Astrocyte of the cerebellum (primary cell): ENCODE data around the gene SPC25.
"Not testable (repeated sequence)": the region's sequence is repeated elsewhere in the genome, so short reads cannot be mapped to it uniquely, and the experiment has no call there.

Experiments
- DNase-seq: peaks from one replicate; pipeline ENCODE4 v3.0.0-alpha.2; 2011; ENCODE audit warnings: low read depth
- H3K4me3 ChIP-seq: 2 replicates; pipeline ENCODE4 v1.5.1; 2011; ENCODE audit warnings: mild to moderate bottlenecking, low read depth, low read length, moderate library complexity
- in situ Hi-C: cut with HindIII; loops from 2 replicates; pipeline ENCODE4 v1.10.0; 2017; ENCODE audit warnings: low sequenced_read_pairs
- TF ChIP-seq, protein P1 (sequence below): IDR thresholded peaks from 2 replicates; pipeline ENCODE4 v1.5.1; 2012; ENCODE audit warnings: low read length, low read depth, moderate library complexity, mild to moderate bottlenecking; ENCODE audit errors: missing control alignments

Gene SPC25

GRCh38 chr2:168890006-168890782 lies at the start of gene SPC25:
Gene SPC25, minus strand, starts transcription at chr2:168890430. Its CDS starts 911 bp downstream, at chr2:168889519.
- TF ChIP-seq, protein P1, sequence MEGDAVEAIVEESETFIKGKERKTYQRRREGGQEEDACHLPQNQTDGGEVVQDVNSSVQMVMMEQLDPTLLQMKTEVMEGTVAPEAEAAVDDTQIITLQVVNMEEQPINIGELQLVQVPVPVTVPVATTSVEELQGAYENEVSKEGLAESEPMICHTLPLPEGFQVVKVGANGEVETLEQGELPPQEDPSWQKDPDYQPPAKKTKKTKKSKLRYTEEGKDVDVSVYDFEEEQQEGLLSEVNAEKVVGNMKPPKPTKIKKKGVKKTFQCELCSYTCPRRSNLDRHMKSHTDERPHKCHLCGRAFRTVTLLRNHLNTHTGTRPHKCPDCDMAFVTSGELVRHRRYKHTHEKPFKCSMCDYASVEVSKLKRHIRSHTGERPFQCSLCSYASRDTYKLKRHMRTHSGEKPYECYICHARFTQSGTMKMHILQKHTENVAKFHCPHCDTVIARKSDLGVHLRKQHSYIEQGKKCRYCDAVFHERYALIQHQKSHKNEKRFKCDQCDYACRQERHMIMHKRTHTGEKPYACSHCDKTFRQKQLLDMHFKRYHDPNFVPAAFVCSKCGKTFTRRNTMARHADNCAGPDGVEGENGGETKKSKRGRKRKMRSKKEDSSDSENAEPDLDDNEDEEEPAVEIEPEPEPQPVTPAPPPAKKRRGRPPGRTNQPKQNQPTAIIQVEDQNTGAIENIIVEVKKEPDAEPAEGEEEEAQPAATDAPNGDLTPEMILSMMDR, result no peak
- peak; percentile 75 for DNase-seq
- peak within 1 kb of the TSS; percentile 71 for H3K4me3 ChIP-seq
- in situ Hi-C loops, result no loop called here

DNA sequence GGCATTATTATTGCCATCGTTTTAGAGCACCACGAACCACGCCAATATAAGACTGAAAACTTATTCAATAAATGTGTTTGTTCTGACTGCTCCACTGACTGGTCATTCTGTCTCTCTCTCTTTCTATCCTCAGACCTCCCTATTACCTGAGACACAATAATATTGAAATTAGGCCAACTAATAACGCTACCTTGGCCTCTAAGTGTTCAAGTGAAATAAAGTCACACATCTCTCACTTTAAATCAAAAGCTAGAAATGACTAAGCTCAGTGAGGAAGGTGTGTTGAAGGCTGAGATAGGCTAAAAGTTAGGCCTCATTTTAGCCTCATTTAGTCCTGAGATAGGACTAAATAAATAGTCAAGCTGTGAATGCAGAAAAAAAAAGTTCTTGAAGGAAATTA lies 49.7 kb upstream of the SPC25 start:
- no peak overlapping the region for H3K4me3 ChIP-seq
- TF ChIP-seq, protein P1, result no peak
- DNase-seq, result no peak
- in situ Hi-C loops, result no loop called here

GRCh38 chr2:168939061-168939460 lies 48.8 kb upstream of the SPC25 start:
- TF ChIP-seq, protein P1, result no peak
- H3K4me3 ChIP-seq, result no peak overlapping the region
- in situ Hi-C loops, result no loop called here
- DNase-seq, result no peak

DNA sequence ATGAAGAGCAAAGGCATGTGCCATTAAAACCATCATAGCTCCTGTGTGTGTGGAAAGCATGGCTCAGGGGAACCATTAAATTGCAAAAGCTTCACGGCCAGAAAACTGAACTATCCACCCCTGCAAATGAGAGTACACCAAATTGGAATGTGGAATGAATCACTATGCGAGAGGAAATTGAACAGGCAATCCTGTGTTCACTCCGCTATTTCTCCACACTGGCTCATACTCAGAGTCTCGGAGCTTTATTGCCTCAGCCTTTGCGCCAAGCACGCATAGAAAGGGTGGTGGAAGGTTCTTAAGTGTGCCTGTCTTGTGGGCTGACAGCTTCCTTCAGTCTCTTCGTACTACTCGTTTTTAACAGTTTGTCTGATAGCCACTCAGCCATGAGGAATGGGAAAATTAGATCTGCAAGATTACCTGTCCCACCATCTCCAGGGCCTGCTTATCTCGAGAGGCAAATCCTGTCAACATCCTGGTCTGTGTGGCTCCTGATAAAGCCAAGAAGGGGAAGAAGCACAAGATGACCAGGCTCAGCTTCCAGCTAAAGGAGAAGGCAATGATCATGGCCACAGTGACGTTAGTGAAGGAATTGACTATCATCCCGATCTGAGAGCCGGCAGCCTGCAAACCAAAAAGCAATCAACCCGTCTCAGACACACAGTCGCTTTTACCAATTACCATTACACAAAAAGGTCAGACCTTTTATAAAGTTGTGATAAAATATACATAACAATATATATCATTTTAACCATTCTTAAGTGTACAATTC lies 45.8 kb upstream of the SPC25 start:
- TF ChIP-seq, protein P1, result no peak
- no peak overlapping the region for H3K4me3 ChIP-seq
- no peak for DNase-seq
- in situ Hi-C loops, result no loop called here

GRCh38 chr2:168934826-168935225 lies 44.6 kb upstream of the SPC25 start:
- DNase-seq, result no peak
- TF ChIP-seq, protein P1, result no peak
- in situ Hi-C loops, result no loop called here
- H3K4me3 ChIP-seq, result no peak overlapping the region

DNA sequence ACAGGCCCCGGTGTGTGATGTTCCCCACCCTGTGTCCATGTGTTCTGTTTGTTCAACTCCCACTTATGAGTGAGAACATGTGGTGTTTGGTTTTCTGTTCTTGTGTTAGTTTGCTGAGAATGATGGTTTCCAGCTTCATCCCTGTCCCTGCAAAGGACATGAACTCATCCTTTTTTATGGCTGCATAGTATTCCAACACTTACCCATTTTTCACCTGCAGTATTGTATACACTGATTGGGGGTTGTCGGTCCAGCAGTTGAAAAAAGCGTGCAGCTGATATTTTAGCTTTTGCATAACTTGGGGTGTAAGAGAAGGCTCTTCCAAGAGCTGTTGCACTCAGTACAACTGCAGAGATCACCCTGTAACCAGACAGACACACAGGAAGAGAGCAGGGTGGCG lies 41.9 kb upstream of the SPC25 start:
- H3K4me3 ChIP-seq, DNase-seq, in situ Hi-C loops: not testable (repeated sequence)

GRCh38 chr2:168930242-168930641 lies 40.0 kb upstream of the SPC25 start:
- H3K4me3 ChIP-seq, result no peak overlapping the region
- no peak for DNase-seq
- TF ChIP-seq, protein P1, result no peak
- in situ Hi-C loops, result no loop called here
